ENCODE measurements around the gene GSTM2.

GSTM2 gene
- 0.06 to 9.6 (median 2.8) reads per million in 9 experiments for total RNA-seq

DNA sequence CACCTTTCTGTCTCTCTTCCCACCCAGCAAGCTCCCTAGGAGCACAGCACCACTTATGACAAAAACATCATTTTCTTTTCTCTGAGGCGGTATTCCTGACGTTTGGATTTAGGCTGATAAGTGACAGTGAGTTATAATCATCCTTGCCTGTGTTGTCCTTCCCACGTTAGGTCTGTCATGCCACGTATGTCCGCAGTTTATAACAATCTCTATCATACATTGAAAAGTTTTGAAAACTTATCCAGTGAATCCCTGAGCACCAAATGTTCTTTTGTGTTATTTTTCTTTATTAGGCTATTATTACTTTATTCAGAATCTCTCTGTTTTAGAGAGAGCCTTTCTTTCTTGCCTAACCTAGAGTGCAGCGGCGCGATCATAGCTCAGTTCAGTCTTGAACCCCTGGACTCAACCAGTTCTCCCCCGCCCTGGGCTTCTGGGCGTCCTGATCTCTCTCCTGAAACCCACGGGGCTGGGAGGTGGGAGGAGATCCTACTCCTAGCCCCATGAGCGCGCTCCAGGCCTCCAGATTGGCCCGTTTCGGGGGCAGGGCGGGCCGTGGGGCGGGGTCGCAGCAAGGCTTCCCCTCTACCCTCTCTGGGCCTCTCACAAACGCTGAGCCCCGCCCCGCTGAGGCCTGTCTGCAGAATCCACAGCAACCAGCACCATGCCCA, at the start of gene GSTM2:
TSS of gene GSTM2 (plus strand) at position 606 of the 671 bp plus-strand sequence. CDS start at position 665, 59 bp downstream.
- Mint-ChIP-seq H3K9me3 (no peaks in the 10 kb centered on the region), H3K36me3 (ENCODE audit: insufficient read depth) (peaks cover 3% of the 10 kb centered on the region), H3K27me3 (no peaks in the 10 kb centered on the region), H3K4me1 (ENCODE audit: low read depth in 2 of 2) (peaks cover 6 to 13% of the 10 kb centered on the region in 2 donors), H3K27ac (peak within 1 kb of the TSS in 1 of 2 donors; percentile 35), H3K4me3 (peak within 1 kb of the TSS; percentile 47 to 54)
- DNase-seq = no peak
- ATAC-seq (replicated peaks) = peak; percentile 82

DNA sequence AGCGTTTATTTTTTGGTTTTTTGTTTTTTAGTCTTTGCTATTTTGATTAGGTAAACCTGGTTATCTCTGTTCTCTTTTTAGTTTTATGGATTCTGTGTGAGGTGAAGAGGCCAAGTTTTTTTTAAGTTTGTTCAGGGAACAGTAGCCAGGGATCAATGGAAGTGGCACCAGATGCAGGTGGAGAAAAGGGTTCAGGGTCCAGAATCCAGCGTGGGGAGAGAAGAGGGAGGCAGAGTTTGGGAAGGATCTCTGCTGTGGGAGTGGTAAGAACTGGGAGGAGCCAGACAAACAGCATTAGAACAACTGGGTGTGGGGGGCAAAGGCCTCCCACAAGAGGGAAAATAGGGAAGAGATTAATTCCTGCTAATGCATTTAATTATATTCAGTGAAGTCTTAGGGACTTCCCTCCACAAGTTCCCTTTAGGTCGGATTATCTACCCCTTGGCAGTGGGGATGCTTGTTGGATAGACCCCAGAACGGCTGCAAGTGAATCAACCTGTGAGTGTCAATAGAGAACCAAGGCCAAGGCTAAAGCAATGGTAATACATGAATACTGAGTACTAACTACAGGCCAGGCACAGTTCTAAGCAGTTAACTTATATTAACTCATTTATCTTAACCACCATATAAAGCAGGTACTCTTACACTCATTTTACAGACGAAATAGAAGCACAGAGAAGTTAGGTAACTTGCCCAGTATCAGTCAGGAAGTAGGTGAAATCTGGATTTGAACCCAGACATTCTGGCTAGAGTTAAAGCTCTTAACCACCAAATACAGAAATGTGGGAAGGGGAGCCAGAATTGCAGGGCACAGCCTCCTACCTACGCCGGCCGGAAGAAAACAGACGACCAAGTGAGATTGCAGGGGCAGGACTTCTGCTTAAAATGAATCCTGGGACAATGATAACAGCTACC, 48.9 kb upstream of the GSTM2 start:
- peak overlapping the region; percentile 96 to 97 for H3K27ac Mint-ChIP-seq
- DNase-seq (no peak), ATAC-seq (replicated peaks) (no peak)
- no peaks in the 10 kb centered on the region for H3K9me3 Mint-ChIP-seq
- H3K4me1 Mint-ChIP-seq (ENCODE audit: low read depth in 2 of 2) = peaks cover 49 to 60% of the 10 kb centered on the region in 2 donors
- no peaks in the 10 kb centered on the region for H3K27me3 Mint-ChIP-seq
- peaks cover 39% of the 10 kb centered on the region for H3K36me3 Mint-ChIP-seq (ENCODE audit: insufficient read depth)
- H3K4me3 Mint-ChIP-seq = peak overlapping the region; percentile 90 to 93

DNA sequence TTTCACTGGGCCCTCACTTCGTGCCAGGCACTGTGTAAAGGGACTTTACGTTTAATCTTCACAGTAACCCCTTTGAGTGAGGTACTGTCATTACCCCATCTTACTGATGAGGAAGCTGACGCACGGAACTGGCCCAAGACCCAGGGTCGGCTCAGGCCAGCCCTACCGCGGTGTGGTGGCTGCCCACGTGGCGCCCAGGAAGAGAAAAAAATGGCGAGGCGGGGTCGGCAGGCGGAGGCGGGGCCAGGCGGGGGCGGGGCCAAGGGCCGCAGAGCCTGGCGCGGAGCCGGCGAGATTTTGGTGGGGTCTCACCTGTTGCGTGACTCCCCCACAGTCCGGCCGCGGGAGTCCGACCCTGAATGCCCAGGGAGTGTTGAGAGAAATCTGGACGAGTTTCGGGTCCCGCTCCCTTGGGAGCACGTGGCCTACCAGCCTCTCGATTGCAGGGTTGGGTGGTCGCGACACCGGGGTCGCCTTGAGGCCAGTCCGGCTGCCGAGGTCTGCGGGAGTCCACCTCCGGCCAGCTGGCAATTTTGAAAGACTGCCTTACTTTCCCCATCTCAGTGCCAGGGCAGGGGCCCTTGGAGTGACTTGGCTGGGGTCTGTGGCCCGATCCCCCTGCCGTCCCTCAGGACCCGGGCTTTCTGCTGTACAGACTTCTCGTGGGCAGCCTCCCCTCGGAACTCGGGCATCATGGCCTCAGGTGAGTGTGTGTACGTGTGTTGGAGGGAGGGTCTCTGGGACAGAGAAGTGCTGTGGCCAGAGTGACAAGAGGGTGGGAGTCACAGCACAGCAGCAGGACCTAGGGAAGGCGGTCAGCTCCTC, 48.1 kb upstream of the GSTM2 start, which contains the start of the genes AMPD2 and GNAT2:
TSS of gene AMPD2 (plus strand) at position 262 of the 825 bp plus-strand sequence. CDS start 1,339 bp downstream, outside the sequence.
TSS of gene GNAT2 (minus strand) at position 41 of the 825 bp plus-strand sequence. CDS start 6,746 bp downstream, outside the sequence.
- H3K27me3 Mint-ChIP-seq = no peaks in the 10 kb centered on the region
- peaks cover 49 to 68% of the 10 kb centered on the region in 2 donors for H3K4me1 Mint-ChIP-seq (ENCODE audit: low read depth in 2 of 2)
- DNase-seq = peak; percentile 60 to 73 (median 73)
- peak within 1 kb of the TSS; percentile 96 to 97 for H3K27ac Mint-ChIP-seq
- H3K36me3 Mint-ChIP-seq (ENCODE audit: insufficient read depth) = peaks cover 40% of the 10 kb centered on the region
- H3K9me3 Mint-ChIP-seq = no peaks in the 10 kb centered on the region
- ATAC-seq (replicated peaks) = peak; percentile 62
- peak within 1 kb of the TSS; percentile 90 to 93 for H3K4me3 Mint-ChIP-seq

DNA sequence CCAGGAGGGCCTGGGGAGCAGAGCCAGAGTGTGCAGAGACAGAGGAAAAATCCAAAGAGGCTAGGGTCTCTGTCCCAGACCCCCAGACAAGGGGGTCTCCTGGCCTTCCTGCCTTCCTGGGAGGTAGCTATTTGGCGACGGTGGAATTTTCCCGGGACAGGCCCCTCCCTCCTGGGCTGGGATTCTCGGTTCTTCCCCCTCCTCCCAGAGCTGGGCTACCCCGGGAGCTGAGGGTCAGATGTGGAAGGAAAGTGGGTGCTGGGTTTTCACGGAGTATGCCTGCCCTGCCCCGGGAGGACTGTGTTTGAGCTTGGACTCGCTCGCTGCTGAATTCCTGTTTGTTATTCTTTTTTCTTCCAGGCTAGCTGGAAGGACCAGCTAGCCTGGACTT, 47.5 kb upstream of the GSTM2 start:
- no peaks in the 10 kb centered on the region for H3K27me3 Mint-ChIP-seq
- peaks cover 39% of the 10 kb centered on the region for H3K36me3 Mint-ChIP-seq (ENCODE audit: insufficient read depth)
- H3K4me1 Mint-ChIP-seq (ENCODE audit: low read depth in 2 of 2) = peaks cover 49 to 69% of the 10 kb centered on the region in 2 donors
- ATAC-seq (replicated peaks) (no peak), DNase-seq (no peak)
- H3K9me3 Mint-ChIP-seq = no peaks in the 10 kb centered on the region
- peak overlapping the region; percentile 96 to 97 for H3K27ac Mint-ChIP-seq
- peak overlapping the region; percentile 90 to 93 for H3K4me3 Mint-ChIP-seq

DNA sequence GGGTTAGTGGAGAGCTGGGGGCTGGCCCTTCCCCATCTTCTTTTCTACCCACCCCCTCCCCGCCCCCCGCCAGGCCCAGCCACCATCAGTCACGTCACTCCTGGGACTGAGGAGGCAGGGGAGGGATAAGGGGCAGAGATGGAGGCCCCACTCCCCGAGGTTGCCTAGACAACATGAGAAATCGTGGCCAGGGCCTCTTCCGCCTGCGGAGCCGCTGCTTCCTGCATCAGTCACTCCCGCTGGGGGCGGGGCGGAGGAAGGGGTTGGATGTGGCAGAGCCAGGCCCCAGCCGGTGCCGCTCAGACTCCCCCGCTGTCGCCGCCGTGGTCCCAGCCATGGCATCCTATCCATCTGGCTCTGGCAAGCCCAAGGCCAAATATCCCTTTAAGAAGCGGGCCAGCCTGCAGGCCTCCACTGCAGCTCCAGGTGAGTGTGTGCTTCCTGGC, 47.0 kb upstream of the GSTM2 start:
- Mint-ChIP-seq H3K36me3 (ENCODE audit: insufficient read depth) (peaks cover 41% of the 10 kb centered on the region), H3K27ac (peak overlapping the region; percentile 96 to 97)
- ATAC-seq (replicated peaks) = peak; percentile 82

DNA sequence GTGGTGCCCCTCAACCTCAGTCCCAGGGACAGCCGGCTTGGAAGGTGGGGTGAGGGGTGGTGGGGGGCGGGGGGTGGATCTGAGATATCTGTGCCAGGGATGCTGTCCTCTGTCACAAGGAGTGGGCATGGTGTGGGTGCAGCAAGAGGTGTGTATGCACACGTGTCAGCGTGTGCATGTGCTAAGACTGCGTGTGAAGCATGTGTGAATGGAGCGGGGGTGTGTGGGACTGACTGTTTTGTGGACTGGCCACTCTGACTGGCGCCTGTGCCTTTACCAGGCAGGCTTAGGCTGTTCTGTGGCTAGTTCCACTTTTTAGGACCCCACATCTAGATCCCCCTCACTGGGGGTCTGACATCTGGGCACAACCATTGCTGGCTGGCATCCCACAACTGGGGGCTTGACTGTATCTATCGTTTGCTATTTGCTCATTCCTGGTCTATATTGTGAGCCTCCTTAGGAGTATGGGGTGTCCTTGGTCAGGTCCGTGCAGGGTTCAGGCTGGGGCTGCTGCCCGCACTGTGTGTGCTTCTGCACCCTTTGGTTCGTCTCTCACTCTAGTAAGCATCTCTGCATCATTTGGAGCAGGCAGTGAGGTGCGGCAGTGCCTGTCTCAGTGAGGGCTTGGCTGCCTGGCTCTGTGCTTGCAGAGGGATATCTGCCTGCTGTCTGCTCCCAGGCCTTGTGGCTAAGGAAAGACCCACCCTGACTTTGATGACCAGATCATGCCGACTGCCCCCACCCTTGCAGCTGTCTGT, 46.3 kb upstream of the GSTM2 start:
- peaks cover 47 to 67% of the 10 kb centered on the region in 2 donors for H3K4me1 Mint-ChIP-seq (ENCODE audit: low read depth in 2 of 2)
- no peaks in the 10 kb centered on the region for H3K27me3 Mint-ChIP-seq
- no peaks in the 10 kb centered on the region for H3K9me3 Mint-ChIP-seq
- peaks cover 48% of the 10 kb centered on the region for H3K36me3 Mint-ChIP-seq (ENCODE audit: insufficient read depth)
- H3K4me3 Mint-ChIP-seq = peak overlapping the region; percentile 90 to 93
- no peak for DNase-seq
- ATAC-seq (replicated peaks) = peak; percentile 14
- peak overlapping the region; percentile 96 to 97 for H3K27ac Mint-ChIP-seq

More for the DNA sequence above, 47.0 kb upstream of the GSTM2 start:
- H3K4me1 Mint-ChIP-seq (ENCODE audit: low read depth in 2 of 2) = peaks cover 49 to 69% of the 10 kb centered on the region in 2 donors
- H3K27me3 Mint-ChIP-seq = no peaks in the 10 kb centered on the region
- peak overlapping the region; percentile 90 to 93 for H3K4me3 Mint-ChIP-seq
- no peaks in the 10 kb centered on the region for H3K9me3 Mint-ChIP-seq
- peak; percentile 94 to 98 (median 96) for DNase-seq

DNA sequence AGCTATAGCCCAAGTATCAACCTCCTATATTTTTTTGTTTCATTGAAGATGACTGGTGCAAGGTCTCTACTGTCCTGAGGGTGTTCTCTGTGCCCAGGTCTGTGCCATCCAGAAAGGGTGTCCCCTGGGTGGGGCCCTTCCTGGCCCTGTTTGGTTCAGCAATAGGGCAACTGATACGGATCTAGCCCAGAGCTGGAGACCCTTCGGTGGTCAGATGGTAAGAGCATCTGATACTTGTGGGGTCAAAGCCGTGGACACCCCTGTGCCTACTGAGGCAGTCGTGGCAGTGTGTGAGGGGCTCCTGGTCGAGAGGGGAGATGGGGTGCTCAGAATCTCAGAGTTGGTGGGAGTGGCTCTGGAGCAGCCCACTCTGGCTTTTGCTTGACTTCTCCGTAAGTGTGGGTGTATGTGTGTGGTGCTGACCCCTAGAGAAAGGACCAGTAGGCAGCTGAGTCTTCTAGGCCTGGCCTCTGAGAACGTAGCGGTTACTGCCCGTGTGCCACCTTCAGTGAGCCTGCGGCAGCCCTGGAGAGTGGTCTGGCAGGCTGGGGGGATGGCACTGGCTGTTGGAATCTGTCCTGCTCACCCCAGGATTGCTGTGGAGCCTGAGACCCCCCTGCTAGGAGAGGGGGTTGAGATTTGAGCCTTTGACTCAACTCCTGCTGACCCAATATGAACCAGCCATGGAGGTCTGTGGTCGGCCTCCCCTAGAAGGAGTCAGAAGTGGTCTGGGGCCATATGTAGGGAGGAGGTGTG, 45.5 kb upstream of the GSTM2 start:
- peaks cover 48% of the 10 kb centered on the region for H3K36me3 Mint-ChIP-seq (ENCODE audit: insufficient read depth)
- ATAC-seq (replicated peaks) (no peak), DNase-seq (no peak)
- H3K27me3 Mint-ChIP-seq = no peaks in the 10 kb centered on the region
- H3K9me3 Mint-ChIP-seq = no peaks in the 10 kb centered on the region
- H3K4me3 Mint-ChIP-seq = peak overlapping the region; percentile 90 to 93
- peak overlapping the region; percentile 96 to 97 for H3K27ac Mint-ChIP-seq
- peaks cover 44 to 62% of the 10 kb centered on the region in 2 donors for H3K4me1 Mint-ChIP-seq (ENCODE audit: low read depth in 2 of 2)

DNA sequence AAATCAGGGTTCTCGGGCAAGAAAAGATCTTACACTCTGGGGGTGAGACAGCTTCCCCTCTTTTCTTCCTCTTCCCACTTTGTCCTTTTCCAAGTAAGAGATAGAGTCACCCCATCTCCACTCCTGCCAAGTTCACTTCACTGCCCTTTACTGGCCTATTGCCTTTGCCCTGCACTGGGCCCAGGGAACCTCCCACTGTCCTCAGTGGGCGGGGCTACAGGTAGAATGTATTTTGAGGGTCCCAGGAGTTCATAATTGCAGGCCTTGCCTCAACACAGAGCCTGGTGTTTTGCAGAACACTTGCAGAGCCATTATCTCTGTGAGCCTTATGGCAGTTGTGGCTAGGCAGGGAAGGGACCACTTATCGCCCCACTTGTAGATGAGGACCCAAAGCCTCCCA, 45.0 kb upstream of the GSTM2 start:
- Mint-ChIP-seq H3K27me3 (no peaks in the 10 kb centered on the region), H3K36me3 (ENCODE audit: insufficient read depth) (peaks cover 50% of the 10 kb centered on the region), H3K4me3 (peak overlapping the region in 1 of 2 donors; percentile 90), H3K4me1 (ENCODE audit: low read depth in 2 of 2) (peaks cover 44 to 60% of the 10 kb centered on the region in 2 donors), H3K9me3 (no peaks in the 10 kb centered on the region), H3K27ac (peak overlapping the region; percentile 84 to 97)
- no peak for DNase-seq
- no peak for ATAC-seq (replicated peaks)

DNA sequence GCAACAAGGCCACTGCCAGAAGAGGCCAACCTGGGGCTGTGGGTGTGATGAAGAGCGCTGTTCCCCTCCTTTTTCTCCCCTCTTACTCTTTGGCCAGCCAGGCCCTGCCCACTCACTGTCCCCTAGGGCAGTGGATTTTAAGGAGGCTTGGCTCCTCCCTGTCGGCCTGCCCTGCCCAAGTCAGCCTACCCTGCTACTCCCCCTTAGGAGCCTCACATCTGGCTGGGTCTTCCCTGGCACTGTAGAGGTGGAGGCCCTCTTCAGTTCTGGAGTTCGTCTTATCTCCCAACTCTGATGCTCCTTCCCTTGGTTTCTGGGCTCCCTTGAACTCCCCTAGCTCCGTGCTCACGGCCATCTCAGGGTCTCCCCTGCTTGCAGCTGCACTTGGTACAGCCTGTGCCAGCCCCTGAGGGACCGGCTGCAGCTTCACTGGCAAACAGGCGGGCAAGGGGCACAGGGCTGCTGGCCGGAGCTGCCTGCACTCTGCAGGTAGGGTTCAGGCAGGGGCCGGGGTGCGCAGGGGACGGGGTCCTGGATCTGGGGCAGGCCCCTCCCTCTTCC, 44.2 kb upstream of the GSTM2 start:
- H3K9me3 Mint-ChIP-seq = no peaks in the 10 kb centered on the region
- peak overlapping the region; percentile 84 to 97 for H3K27ac Mint-ChIP-seq
- no peak for DNase-seq
- peaks cover 40 to 55% of the 10 kb centered on the region in 2 donors for H3K4me1 Mint-ChIP-seq (ENCODE audit: low read depth in 2 of 2)
- ATAC-seq (replicated peaks) = no peak
- peak overlapping the region; percentile 40 to 90 for H3K4me3 Mint-ChIP-seq
- peaks cover 58% of the 10 kb centered on the region for H3K36me3 Mint-ChIP-seq (ENCODE audit: insufficient read depth)
- H3K27me3 Mint-ChIP-seq = no peaks in the 10 kb centered on the region

DNA sequence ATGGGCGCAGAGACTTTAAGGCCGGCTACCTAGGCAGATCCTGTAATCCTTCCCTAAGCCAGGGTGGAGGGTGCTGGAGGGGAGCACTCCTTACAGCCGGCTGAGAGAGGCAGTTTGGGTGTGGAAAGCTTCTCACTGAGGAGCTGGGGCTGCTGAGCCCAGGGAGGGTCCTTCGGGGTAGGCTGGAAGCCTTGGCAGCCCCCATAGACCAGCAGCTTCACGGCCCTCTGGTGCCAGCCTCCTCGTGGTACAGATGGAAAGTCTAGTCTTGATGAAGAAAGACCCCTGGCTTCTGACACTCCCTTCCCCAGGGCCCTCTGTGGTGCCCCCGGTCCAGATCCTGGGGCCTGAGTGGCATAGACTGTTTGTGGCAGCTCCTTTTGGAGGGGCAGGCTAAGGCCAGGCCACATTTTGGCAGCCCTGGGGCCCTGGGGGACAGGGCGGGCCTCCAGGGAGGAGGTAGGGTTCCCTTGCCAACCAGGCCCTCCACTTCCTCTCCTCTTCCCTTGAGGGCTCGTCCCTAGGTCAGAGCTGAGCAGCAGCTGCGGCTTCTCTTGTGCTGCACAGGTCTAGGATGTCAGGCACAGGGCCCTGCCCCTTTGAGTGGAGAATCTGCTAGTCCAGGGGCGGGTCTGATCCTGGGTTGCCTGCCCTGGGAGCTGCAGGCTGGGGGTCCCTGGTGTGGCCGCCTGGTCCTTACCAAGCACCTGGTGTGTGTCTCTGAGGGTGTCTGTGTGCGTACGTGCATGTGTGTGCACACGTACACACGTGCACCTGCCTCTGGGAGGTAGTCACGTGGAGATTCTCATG, 43.5 kb upstream of the GSTM2 start:
- DNase-seq (no peak), ATAC-seq (replicated peaks) (no peak)
- H3K36me3 Mint-ChIP-seq (ENCODE audit: insufficient read depth) = peaks cover 62% of the 10 kb centered on the region
- peak overlapping the region in 1 of 2 donors; percentile 90 for H3K4me3 Mint-ChIP-seq
- peak overlapping the region; percentile 84 to 97 for H3K27ac Mint-ChIP-seq
- peaks cover 33 to 50% of the 10 kb centered on the region in 2 donors for H3K4me1 Mint-ChIP-seq (ENCODE audit: low read depth in 2 of 2)
- no peaks in the 10 kb centered on the region for H3K27me3 Mint-ChIP-seq
- H3K9me3 Mint-ChIP-seq = no peaks in the 10 kb centered on the region

DNA sequence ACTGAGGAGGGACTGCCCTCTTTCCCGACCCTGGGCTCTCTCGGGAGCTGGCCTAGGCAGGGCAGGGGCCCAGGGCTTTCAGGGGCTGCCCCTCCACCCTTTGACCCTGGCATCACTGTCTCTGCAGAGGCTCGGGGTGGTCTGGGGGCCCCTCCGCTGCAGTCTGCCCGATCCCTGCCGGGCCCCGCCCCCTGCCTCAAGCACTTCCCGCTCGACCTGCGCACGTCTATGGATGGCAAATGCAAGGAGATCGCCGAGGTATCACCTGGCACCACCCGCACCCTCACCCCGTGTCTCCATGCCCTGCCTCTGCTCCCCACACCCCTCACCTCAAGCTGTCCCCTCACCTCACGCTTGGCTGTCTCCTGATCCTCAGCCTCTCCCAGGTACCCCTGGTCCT, 42.7 kb upstream of the GSTM2 start:
- DNase-seq = no peak
- Mint-ChIP-seq H3K36me3 (ENCODE audit: insufficient read depth) (peaks cover 61% of the 10 kb centered on the region), H3K27ac (peak overlapping the region in 1 of 2 donors; percentile 84), H3K27me3 (no peaks in the 10 kb centered on the region), H3K4me3 (no peak overlapping the region), H3K4me1 (ENCODE audit: low read depth in 2 of 2) (peaks cover 27 to 46% of the 10 kb centered on the region in 2 donors), H3K9me3 (no peaks in the 10 kb centered on the region)
- ATAC-seq (replicated peaks) = no peak
